PC-9 (cell line): ENCODE data around the gene TYROBP.

Experiments used
- EZH2 ChIP-seq: fragments of 200-600 bp; sonication (generic); IDR thresholded peaks from 2 replicates; pipeline ENCODE4 v1.8.0; 2017; ENCODE audit warnings: antibody characterized with exemption, low read depth
- TF ChIP-seq, protein P1 (sequence below): fragments of 200-600 bp; sonication (generic); conservative IDR thresholded peaks from 2 replicates; pipeline ENCODE4 v1.6.1; 2017; ENCODE audit warnings: mixed run types, antibody characterized with exemption, mild to moderate bottlenecking, moderate library complexity

DNA sequence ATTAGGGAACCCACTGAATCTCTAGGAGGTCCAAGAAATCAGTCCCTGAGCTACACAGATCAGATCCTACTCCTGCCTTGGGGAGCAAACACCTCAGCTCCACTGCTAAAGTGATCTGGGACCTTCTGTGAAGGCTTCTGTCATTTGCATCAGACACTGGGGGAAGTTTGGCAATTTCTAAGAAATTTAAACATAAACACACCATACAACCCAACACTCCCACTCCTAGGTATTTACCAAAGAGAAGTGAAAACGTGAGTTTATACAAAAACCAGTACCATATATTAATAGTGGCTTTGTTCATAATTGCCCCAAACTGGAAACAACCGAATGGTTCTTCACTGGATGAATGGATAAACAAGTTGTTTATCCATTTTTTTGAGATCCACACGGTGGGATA is 7.3 kb upstream of the TYROBP start:
- no peak for TF ChIP-seq EZH2
- TF ChIP-seq, protein P1, sequence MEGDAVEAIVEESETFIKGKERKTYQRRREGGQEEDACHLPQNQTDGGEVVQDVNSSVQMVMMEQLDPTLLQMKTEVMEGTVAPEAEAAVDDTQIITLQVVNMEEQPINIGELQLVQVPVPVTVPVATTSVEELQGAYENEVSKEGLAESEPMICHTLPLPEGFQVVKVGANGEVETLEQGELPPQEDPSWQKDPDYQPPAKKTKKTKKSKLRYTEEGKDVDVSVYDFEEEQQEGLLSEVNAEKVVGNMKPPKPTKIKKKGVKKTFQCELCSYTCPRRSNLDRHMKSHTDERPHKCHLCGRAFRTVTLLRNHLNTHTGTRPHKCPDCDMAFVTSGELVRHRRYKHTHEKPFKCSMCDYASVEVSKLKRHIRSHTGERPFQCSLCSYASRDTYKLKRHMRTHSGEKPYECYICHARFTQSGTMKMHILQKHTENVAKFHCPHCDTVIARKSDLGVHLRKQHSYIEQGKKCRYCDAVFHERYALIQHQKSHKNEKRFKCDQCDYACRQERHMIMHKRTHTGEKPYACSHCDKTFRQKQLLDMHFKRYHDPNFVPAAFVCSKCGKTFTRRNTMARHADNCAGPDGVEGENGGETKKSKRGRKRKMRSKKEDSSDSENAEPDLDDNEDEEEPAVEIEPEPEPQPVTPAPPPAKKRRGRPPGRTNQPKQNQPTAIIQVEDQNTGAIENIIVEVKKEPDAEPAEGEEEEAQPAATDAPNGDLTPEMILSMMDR = no peak
